Caco-2 (cell line): Measurements from ENCODE around the gene SPRTN. TPM values are rescaled to one million over a fixed set of nuclear protein-coding genes. Genes with fewer than 3 reads are reported as not detected.

ENCODE experiments used
- BruUV-seq: library from RNA; stranded (reverse); fragments of 400-500 nt; replicated peaks from 2 replicates; lab custom pipeline; 2021; lab: Mats Ljungman, UMichigan
- CTCF ChIA-PET: fragments of 300-600 bp; sonication (Branson Sonifier 250); formaldehyde crosslinking; loops from one replicate; lab custom pipeline; 2022; ENCODE audit warnings: antibody characterized with exemption; lab: Charles Lee
- POLR2A ChIA-PET: fragments of 300-600 bp; sonication (Branson Sonifier 250); formaldehyde crosslinking; loops from one replicate; lab custom pipeline; 2022; ENCODE audit warnings: antibody characterized with exemption; lab: Charles Lee
- DNase-seq, 2 experiments: peaks; one replicate each; pipeline versions ENCODE4 v3.0.0 to v3.0.0-alpha.2; 2020 to 2022
- H3K27me3 ChIP-seq: replicated peaks from 2 replicates; pipeline ENCODE4 v1.6.0; 2011; ENCODE audit warnings: low read length; ENCODE audit not compliant: control insufficient read depth, insufficient read depth
- H3K36me3 ChIP-seq: 2 replicates; pipeline ENCODE4 v1.5.1; 2011; ENCODE audit warnings: low read length; ENCODE audit not compliant: control insufficient read depth, insufficient read depth
- H3K4me1 ChIP-seq: fragments of 250-450 bp; sonication (Bioruptor Pico); 2 replicates; pipeline ENCODE4 v1.5.1; 2020; ENCODE audit warnings: mild to moderate bottlenecking
- H3K4me3 ChIP-seq: 2 replicates; pipeline ENCODE4 v1.5.1; 2011; ENCODE audit warnings: low read depth, mild to moderate bottlenecking, control low read depth, low read length
- H3K9me3 ChIP-seq: fragments of 250-450 bp; sonication (Bioruptor Pico); 2 replicates; pipeline ENCODE4 v1.5.1; 2020; ENCODE audit warnings: mild to moderate bottlenecking, moderate library complexity
- H3K27ac Mint-ChIP-seq: one replicate; pipeline ENCODE4 v1.8.0; 2022; ENCODE audit warnings: mixed read lengths; ENCODE audit not compliant: unreplicated experiment
- H3K27me3 Mint-ChIP-seq: one replicate; pipeline ENCODE4 v1.8.0; 2022; ENCODE audit warnings: mixed read lengths; ENCODE audit not compliant: insufficient read depth, unreplicated experiment
- H3K36me3 Mint-ChIP-seq: one replicate; pipeline ENCODE4 v1.8.0; 2022; ENCODE audit warnings: mild to moderate bottlenecking, mixed read lengths; ENCODE audit not compliant: insufficient read depth, unreplicated experiment
- H3K4me1 Mint-ChIP-seq: one replicate; pipeline ENCODE4 v1.8.0; 2022; ENCODE audit warnings: low read depth, mixed read lengths; ENCODE audit not compliant: unreplicated experiment
- H3K4me3 Mint-ChIP-seq: one replicate; pipeline ENCODE4 v1.8.0; 2022; ENCODE audit warnings: mild to moderate bottlenecking, moderate library complexity, mixed read lengths; ENCODE audit not compliant: unreplicated experiment
- H3K9me3 Mint-ChIP-seq: one replicate; pipeline ENCODE4 v1.8.0; 2022; ENCODE audit warnings: mixed read lengths; ENCODE audit not compliant: unreplicated experiment
- CTCF ChIP-seq, 2 experiments: fragments of 200-600 bp in 1 of 2; IDR thresholded peaks; 1 replicate in 1 of 2; 2 replicates in 1 of 2; pipeline versions ENCODE4 v1.5.1 to v1.8.0; 2011 to 2022; ENCODE audit warnings: antibody characterized with exemption in 1 of 2, control low read depth in 1 of 2, inconsistent platforms in 1 of 2, low read depth in 1 of 2, low read length in 1 of 2, mild to moderate bottlenecking in 1 of 2, moderate library complexity in 1 of 2; ENCODE audit not compliant: insufficient read depth in 1 of 2, severe bottlenecking in 1 of 2, unreplicated experiment in 1 of 2
- intact Hi-C: fragments of 100-400 bp; cut with micrococcal nuclease; formaldehyde crosslinking; loops from one replicate; pipeline ENCODE4 v1.10.0; 2022; ENCODE audit not compliant: unreplicated experiment
- total RNA-seq: library from RNA; stranded (reverse); gene quantifications from 2 replicates; pipeline ENCODE4 v1.2.3, GENCODE V29; 2022

The SPRTN gene
- total RNA-seq, 1 experiment from 2014 or later: 21.3 TPM

DNA sequence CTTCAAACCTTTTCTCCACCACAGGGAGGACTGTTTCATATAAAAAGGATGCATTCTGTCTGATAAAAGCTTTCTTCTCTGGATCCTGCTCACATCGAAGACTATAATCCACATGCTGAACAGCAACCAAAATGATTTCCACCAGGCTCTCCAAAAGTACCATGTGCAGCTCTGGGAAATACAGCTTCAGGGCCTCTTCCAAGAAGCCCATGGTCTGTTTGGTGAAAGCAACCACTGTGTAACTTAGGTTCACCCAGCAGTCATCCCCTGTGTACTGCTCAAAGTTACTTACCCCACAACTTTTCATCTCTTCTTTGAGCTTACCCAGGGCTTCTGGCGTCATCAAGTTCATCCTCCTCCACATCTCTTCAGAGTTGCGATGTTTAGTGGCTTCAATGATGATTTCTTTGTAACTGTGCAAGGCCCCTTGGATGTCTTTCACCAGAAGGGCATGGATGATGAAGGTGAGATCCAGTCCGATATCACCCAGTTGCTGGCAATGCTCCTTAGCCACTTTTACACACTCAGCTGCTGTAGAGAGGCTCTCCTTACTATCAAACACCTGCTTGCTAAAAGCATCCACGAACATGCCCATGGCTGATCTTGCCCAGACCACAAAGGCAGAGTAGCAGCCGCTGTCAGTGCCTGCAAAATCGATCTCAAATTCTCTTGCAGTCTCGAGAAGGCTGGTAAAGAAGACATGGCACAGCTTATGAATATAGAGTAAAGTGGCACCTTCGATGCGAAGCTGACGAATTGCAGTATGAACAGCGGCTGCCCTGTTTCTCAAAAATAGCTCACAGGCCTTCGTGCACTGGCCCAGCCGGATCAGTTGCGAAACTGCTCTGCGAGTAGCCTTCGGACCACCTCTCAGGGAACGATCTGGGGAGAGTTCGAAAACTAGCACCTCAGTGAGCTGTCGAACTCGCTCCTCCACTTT is 2.2 kb upstream of the SPRTN start:
- Histone ChIP-seq H3K4me1 (peaks cover 6% of the 10 kb centered on the region), H3K27me3 (no peaks in the 10 kb centered on the region), H3K9me3 (no peaks in the 10 kb centered on the region), H3K36me3 (no peaks in the 10 kb centered on the region), H3K4me3 (peak overlapping the region; percentile 88)
- ChIA-PET POLR2A (no interaction called here), CTCF (interaction anchor here (0.9 kb wide), 1 partner anchor 244 kb away, joined by 3 read pairs; no protein-coding TSS in a partner anchor)
- DNase-seq: peak in 1 of 2 experiments; percentile 16
- H3K9me3 Mint-ChIP-seq: no peaks in the 10 kb centered on the region
- H3K4me3 Mint-ChIP-seq: peak overlapping the region; percentile 98
- TSS peak; percentile 20 for BruUV-seq
- H3K27ac Mint-ChIP-seq: peak overlapping the region; percentile 98
- intact Hi-C loops: no loop called here
- peaks cover 29% of the 10 kb centered on the region for H3K36me3 Mint-ChIP-seq
- peaks cover 24% of the 10 kb centered on the region for H3K4me1 Mint-ChIP-seq
- peaks cover 2% of the 10 kb centered on the region for H3K27me3 Mint-ChIP-seq
- TF ChIP-seq CTCF (IDR thresholded peaks at IDR 0.05; ENCODE audit: insufficient read depth in 1 of 2, low read depth in 1 of 2, low read length in 1 of 2, severe bottlenecking in 1 of 2, unreplicated experiment in 1 of 2): no peak

- ChIA-PET CTCF (interaction anchor here (1.0 to 1.6 kb wide), 3 partner anchors 247 to 468 kb away, joined by 3 to 4 read pairs (median 3); no protein-coding TSS in a partner anchor), POLR2A (interaction anchor here (0.7 to 1.4 kb wide), 2 partner anchors 84 to 191 kb away, joined by 4 to 10 read pairs; partner anchors contain the start of gene TSNAX)
- intact Hi-C loops: no loop called here
- Mint-ChIP-seq H3K9me3 (no peaks in the 10 kb centered on the region), H3K27me3 (peaks cover 2% of the 10 kb centered on the region), H3K27ac (peak overlapping the region; percentile 98), H3K4me1 (peaks cover 25% of the 10 kb centered on the region), H3K4me3 (peak overlapping the region; percentile 98), H3K36me3 (peaks cover 41% of the 10 kb centered on the region)
- BruUV-seq: no TSS peak
- H3K27me3 ChIP-seq: no peaks in the 10 kb centered on the region
- peaks cover 6% of the 10 kb centered on the region for H3K4me1 ChIP-seq
- no peaks in the 10 kb centered on the region for H3K36me3 ChIP-seq
- no peak for TF ChIP-seq CTCF (IDR thresholded peaks at IDR 0.05; ENCODE audit: insufficient read depth in 1 of 2, low read depth in 1 of 2, low read length in 1 of 2, severe bottlenecking in 1 of 2, unreplicated experiment in 1 of 2)
- DNase-seq: no peak
- no peaks in the 10 kb centered on the region for H3K9me3 ChIP-seq
- peak overlapping the region; percentile 88 for H3K4me3 ChIP-seq
Observed at GRCh38 chr1:231337043-231337471, 1.0 kb upstream of the SPRTN start.
